Tracheal epithelial cell (primary cell): ENCODE results near the gene PADI3. TPM values are rescaled to one million over a fixed set of nuclear protein-coding genes. Genes with fewer than 3 reads are reported as not detected.

Source experiments
- total RNA-seq: library from RNA; depleted of rRNA; stranded (reverse); fragments of >200 nt; gene quantifications from 2 replicates; pipeline ENCODE4 v1.2.1, GENCODE V29; 2014

Gene PADI3, protein sequence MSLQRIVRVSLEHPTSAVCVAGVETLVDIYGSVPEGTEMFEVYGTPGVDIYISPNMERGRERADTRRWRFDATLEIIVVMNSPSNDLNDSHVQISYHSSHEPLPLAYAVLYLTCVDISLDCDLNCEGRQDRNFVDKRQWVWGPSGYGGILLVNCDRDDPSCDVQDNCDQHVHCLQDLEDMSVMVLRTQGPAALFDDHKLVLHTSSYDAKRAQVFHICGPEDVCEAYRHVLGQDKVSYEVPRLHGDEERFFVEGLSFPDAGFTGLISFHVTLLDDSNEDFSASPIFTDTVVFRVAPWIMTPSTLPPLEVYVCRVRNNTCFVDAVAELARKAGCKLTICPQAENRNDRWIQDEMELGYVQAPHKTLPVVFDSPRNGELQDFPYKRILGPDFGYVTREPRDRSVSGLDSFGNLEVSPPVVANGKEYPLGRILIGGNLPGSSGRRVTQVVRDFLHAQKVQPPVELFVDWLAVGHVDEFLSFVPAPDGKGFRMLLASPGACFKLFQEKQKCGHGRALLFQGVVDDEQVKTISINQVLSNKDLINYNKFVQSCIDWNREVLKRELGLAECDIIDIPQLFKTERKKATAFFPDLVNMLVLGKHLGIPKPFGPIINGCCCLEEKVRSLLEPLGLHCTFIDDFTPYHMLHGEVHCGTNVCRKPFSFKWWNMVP
- 0.43 and 1.2 TPM in 2 replicates for total RNA-seq

DNA sequence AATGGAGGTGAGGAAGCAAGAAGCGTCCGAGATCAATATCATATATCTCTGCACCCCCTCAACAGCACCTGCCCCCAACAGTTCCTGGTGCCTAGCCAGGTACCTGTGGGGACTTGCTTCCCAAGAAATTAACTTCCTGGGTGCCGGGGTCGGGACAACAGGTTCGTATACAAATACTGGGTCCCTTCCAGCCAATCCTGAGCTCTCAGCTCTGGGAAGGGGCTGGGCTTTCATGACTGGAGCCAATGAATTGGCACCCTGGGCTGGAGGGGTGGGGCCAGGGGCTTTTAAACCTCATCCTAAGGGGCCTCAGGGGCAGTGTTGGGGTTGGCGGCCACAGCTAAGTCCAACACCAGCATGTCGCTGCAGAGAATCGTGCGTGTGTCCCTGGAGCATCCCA lies at the start of gene PADI3:
PADI3 (plus strand) TSS at position 318 of the 400 bp plus-strand sequence; CDS start at position 358, 40 bp downstream.

DNA sequence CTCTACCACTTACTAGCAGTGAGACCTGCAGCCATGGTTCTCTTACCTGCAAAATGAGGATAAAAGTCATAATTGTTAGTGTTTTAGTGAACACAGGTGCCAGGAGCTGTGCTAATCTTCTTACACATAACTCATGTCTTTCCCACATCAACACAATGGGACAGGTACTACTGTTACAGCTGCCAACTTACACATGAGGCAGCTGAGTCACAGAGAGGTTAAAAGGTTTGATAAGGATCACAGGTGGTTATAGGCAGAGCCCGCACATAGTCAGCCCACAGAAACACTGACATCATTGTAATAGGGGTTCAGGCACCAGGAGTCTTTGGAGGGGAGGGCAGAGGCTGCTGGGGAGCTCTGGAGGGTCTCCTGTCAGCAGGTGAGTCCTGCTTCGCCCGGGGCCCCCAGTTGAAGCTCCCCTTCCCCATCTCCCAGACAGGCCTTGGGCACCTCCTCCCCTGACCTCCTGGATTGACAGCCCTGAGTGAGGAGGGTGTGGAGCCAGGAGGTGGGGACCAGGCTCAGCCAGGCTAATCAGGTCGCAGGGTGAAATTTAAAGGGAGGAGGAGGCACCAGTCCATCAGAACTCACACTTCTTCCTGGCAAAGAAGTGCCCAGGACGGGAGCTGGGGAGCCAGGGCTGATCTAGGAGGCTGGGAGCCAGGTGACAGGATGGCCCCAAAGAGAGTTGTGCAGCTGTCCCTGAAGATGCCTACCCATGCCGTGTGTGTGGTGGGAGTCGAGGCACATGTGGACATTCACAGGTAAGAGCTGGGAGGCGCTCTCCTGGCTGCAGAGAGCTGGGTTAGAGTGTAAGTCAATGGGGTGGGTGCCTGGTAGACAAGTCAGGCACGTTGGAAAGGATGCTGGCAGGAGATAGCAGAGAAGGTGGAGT lies 44.1 kb upstream of the PADI3 start, which contains the start of gene PADI1:
PADI1 (plus strand) TSS at position 583 of the 895 bp plus-strand sequence; CDS start at position 673, 90 bp downstream.

DNA sequence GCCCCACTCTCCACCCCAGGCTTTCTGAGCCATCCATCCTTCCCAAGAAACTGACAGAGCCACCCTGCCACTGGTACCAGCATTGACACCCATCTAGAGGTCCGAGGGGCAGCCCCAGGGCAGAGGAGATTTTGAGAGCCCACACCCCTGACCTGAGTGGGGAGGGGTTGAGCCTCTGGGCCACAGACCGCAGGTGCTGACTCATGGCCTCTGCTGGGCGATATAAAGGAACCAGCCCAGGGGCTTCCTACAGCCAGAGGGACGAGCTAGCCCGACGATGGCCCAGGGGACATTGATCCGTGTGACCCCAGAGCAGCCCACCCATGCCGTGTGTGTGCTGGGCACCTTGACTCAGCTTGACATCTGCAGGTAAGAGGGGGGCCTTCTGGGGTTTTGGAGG lies 59.0 kb downstream of the PADI3 start, which contains the start of gene PADI4:
PADI4 (plus strand) TSS at position 252 of the 400 bp plus-strand sequence; CDS start at position 278, 26 bp downstream.

Other genes with a start within 250 kb of the PADI3 start
- 68.8 and 74.0 TPM in 2 replicates for gene ATP13A2, start 237.2 kb upstream of the PADI3 start, total RNA-seq
- gene SDHB, start 195.1 kb upstream of the PADI3 start, total RNA-seq = 186 and 229 TPM in 2 replicates
- gene PADI2, start 129.6 kb upstream of the PADI3 start, total RNA-seq = 0.85 and 25.5 TPM in 2 replicates
- 5.5 and 6.5 TPM in 2 replicates for gene PADI1, start 44.0 kb upstream of the PADI3 start, total RNA-seq
- 0.21 TPM in 1 of 2 replicates, not detected in the other for gene PADI4, start 59.1 kb downstream of the PADI3 start, total RNA-seq
- not detected in 2 replicates for gene PADI6, start 123.1 kb downstream of the PADI3 start, total RNA-seq
- gene RCC2, start 190.6 kb downstream of the PADI3 start, total RNA-seq = 123 and 158 TPM in 2 replicates